Fibroblast of skin of right biceps (primary cell): ENCODE measurements around the gene SLIT3.

Source experiments
- DNase-seq: peaks from one replicate; pipeline ENCODE4 v3.0.0-alpha.2; 2013

Gene SLIT3

DNA sequence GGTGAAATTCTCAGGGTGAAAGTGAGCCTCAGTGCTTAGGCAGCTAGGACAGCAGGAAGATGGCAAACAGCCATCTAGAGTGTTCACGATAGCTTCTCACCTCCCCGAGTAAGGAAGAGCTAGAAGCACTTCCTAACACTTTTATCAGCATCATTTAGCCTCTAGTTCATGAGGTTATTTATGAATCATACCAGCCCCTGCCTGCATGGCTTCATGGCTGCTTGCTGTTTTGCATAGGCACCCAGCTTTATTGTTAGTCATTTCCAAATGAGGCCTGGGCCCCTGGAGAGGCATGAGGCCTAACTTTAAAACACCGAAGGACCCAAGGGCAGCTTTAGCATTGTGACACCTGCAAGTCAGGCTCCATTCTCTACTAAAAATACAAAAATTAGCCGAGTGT is 586.9 kb downstream of the SLIT3 start:
- peak; percentile 73 for DNase-seq

DNA sequence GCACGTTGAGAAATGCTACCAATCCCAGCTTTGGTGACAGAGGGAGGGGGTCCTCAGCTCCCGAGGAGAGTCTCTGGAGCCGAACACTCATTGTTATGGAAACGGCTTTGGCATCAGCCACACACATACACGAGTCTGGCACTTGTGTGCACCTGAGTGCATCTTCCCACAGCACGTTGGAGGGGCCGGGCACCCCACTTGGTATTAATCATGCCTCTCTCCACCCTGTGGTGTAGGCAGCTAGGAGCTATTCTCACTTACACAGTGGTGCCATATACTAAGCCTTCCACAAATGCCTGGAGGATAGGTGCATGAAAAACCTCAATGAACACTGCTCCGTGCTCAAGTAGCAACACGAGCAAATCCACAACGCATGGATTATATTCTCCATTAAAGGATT is 587.9 kb downstream of the SLIT3 start:
- no peak for DNase-seq

DNA sequence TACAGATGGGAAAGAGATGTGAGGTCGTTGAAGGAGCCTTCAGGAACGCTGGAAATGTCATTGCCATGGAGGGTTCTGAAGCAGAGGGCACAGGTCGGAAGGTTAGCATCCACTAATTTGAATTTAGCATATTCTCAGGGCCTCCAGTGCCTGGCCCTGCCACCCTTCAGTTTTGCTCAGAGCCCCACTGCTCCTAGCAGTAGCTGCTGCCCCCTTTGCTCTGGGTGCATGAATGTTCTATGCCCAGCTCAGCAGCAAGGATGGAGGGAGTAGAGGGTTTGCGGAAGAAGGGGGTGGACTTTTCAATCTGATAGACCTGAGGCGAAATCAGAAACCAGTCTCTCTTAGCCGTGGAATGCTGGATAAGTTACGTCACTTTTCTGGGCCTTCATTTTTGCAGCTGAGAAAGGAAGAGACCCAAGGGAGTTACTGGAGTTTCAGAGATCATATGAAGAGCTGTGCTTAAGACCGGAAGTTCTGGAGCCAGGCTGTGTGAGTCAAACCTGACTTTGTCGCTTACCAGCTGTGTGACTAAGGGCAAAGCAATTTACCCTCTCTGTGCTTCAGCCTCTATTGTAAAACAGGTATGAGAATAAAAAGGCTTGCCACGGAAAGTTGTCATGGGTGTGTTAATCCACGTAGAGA is 588.5 kb downstream of the SLIT3 start:
- DNase-seq: peak; percentile 99

DNA sequence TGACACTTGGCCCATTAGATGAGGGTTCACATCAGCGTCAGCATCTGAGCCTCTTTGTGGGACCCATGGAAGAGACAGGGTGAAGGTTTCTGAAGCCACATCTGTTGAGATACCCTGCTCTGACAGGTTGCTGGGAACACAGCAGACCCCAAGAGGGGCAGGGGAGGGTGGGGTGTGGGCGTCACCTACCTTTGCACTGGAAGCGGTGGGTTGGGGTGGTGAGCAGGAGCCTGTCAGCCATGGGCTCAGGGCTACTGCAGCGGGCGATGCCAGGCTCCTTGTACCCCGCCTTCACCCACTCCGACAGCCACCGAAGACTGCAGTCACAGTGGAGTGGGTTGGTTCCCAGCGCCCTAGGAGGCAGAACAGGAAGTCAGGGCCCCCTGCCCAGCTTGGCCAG is 590.2 kb downstream of the SLIT3 start:
- no peak for DNase-seq

DNA sequence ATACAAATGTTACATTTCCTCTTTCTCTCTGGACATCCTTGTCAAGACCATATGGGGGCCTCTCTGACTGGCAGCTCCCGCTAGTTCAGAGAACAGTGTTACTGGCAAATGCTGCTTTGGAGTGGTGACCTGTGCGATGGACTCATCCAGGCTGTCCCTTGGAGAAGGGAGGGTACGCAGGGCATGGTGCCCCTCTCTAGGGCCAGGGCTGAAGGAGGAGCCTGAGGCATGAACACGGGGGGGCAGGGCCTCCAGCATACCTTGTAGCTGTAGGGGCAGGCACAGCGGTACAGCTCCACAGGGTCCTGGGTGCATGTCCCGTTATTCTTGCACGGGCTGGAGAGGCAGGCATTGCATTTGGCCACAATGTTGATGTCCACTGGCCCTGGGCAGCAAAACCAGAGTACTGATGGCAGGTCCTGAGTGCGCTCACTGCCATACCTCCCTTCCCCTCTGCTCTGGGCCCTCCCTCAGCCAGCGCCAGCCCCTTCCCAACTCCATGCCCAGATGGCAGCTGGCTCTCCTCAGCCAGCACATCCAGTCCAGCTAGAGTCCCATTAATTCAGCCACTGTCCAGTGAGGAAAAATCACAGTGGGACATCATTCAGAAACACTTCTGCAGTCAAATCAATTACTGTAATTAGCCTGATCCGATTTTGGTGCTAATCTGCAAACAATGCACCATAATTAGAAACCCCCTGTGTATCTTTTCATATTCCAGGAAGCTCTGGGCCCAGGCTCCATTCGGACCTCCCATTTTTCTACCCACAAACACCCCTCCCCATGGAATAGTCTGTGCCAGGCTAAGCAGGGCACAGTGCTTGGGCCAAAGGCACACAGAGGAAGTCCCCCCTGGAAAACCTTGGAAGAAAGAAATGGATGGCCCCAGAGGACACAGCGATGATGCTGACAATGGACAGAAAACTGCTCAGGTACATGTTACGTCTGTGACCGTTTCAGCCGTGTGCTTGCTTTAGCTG is 592.9 kb downstream of the SLIT3 start:
- DNase-seq: no peak

- peak; percentile 60 for DNase-seq
Measured at GRCh38 chr5:168706655-168707069, 594.3 kb downstream of the SLIT3 start.

DNA sequence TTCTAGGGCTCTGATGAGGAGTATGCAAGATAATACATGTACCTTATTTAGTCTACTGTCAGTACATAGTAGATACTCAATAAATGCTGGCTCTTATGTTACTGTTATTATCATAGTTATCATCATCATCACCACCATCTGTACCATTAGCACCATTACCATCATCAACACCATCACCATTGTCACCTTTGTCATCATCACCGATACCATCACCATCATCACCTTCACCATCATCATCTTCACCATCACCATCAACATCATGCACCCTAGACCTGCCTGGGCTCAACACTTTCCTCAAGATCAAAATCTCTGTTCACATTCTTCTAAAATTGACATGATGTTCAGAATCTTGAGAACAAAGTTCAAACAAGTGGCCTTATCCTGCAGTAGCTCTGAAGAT is 595.6 kb downstream of the SLIT3 start:
- no peak for DNase-seq

DNA sequence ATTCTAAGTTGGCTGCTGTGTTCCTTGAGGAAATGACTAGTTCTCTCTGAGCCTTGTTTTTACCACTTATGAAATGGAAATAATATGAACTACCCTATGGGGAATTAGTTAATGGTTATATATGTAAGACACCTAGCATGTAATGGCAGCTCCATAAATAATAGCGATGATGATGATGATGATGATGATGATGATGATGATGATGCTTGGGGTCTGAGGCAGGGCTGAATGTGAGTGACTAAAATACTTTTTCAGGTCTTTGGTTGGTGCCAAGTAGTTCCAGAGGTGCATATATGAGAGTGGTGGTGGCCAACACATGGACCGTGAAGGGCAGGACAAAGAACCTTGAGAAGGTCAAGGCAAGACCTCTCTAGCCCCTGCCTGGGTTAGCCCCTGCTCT is 598.4 kb downstream of the SLIT3 start:
- DNase-seq: no peak

GRCh38 chr5:168701641-168702040 is 599.3 kb downstream of the SLIT3 start:
- DNase-seq: no peak

- DNase-seq: no peak
Measured at GRCh38 chr5:168699002-168699401, 601.9 kb downstream of the SLIT3 start.

- no peak for DNase-seq
Measured at GRCh38 chr5:168697034-168697720, 603.8 kb downstream of the SLIT3 start.

DNA sequence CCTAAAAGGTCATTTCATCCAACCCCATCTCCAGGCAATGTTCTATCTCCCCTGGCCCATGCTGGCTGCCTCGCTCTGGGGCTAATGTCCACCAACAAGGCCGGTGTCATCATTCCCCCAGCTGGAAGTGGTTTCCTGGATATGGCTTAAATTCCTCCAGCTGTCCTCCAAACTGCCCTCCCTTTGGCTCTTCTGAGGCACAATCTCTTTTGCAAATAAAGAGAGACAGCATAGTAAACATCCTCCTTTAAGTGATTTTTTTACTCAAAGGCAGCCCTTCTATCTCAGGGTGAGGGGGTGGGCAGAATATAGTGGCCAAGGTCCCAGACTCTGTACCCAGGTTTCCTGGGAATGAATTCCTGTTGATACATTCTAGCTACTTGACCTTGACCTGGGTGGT is 604.3 kb downstream of the SLIT3 start:
- no peak for DNase-seq

- peak; percentile 13 for DNase-seq
Measured at GRCh38 chr5:168695301-168695835, 605.6 kb downstream of the SLIT3 start.

DNA sequence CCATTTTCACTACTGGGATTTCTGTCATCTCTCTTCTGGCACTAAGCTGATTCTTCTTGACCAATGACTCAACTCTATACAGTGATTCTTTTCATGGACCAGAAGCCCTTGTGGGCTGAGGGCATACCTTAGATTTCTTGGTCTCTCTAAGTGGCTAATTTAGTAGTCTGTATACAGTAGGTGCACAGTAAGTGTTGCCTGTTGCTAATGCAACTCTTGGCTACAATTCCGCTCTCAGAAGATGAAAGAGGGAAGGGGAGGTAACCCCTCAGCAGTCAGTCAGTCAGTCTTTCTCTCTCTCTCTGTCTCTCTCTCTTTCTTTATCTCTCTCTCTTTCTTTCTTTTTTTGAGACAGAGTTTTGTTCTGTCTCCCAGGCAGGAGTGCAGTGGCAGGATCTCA is 606.6 kb downstream of the SLIT3 start:
- no peak for DNase-seq

DNA sequence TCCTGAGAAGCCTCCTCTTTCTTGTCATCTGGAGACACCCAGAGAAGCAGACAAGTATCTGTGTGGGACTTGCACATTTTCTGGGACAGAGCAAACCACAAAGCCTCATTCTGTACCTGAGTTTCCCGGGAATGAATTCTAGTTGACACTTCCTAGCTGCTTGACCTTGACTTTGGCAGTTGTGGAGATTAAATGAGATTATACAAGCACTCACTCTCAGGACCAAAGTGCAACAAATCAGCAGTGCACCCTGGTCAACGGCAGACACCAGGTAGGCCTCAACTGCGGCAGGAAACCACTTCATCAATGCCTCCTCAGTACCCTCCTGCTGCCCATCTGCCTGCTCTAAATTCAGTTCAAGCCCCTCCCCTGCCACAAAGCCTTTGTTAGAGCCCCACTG is 607.1 kb downstream of the SLIT3 start:
- DNase-seq: no peak

GRCh38 chr5:168693297-168693696 is 607.6 kb downstream of the SLIT3 start:
- no peak for DNase-seq

- no peak for DNase-seq
Measured at GRCh38 chr5:168691891-168692290, 609.0 kb downstream of the SLIT3 start.

- no peak for DNase-seq
Measured at GRCh38 chr5:168689260-168689659, 611.7 kb downstream of the SLIT3 start.

DNA sequence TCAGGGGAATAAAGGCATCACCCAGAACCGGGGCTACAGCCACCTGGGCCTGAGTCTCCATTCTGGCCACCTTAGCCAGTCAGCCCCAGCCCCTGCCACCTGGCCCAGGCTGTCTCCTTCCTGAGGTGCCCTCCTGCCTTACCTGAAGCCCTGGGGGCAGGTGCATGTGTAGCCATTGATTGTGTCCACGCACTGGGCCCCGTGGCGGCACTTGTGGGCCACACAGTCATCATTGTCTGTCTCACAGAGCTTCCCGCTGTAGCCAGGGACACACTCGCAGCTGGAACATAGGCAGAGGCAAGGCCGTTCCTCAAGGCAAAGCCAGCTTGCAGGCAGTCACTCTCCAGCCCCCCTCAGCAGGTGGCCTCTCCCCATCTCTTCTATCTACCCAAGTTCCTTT is 614.1 kb downstream of the SLIT3 start:
- no peak for DNase-seq

DNA sequence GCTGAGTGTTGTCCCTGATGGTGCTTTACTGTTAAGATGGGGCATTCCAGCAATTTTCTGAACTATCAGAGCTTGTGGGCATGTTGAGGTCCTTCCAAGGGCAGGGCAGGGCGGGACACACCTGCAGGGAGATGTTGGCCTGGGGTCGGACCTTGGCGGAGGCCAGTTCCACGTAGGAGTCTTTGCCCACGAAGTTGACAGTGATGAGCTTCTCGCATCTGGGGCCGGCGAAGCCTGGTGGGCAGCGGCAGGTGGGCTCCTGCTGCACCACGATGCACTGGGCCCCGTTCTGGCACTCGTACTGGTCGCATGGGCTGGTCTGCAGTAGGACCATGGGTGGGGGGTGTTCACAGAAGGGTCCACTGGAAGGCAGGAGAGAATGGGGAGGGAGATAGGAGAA is 615.4 kb downstream of the SLIT3 start:
- DNase-seq: no peak

GRCh38 chr5:168683927-168684295 is 617.0 kb downstream of the SLIT3 start:
- no peak for DNase-seq

- no peak for DNase-seq
Measured at GRCh38 chr5:168683247-168683926, 617.6 kb downstream of the SLIT3 start.
